Adrenal gland (tissue), 5 donors: ENCODE data around the gene VWC2L.

ENCODE experiments used
- POLR2A ChIP-seq, 2 donors: fragments of 450-650 bp; IDR thresholded peaks; one replicate each; pipeline ENCODE4 v1.6.1; 2017; ENCODE audit warnings: antibody characterized with exemption in 2 of 2, mild to moderate bottlenecking in 2 of 2, moderate library complexity in 1 of 2
- TF ChIP-seq, protein P1 (sequence below), 6 experiments: fragments of 450-650 bp in 4 of 6; fragments of 200-600 bp in 2 of 6; sonication (generic) in 1 of 6; IDR thresholded peaks; 1 replicate in 5 of 6; 2 replicates in 1 of 6; pipeline versions ENCODE4 v1.5.1 to v1.8.0; 2016 to 2021; ENCODE audit warnings: antibody characterized with exemption in 6 of 6, mild to moderate bottlenecking in 2 of 6, moderate library complexity in 1 of 6
- donor health status: DM: no; HTN: no; CAD: no.

- TF ChIP-seq, protein P1, sequence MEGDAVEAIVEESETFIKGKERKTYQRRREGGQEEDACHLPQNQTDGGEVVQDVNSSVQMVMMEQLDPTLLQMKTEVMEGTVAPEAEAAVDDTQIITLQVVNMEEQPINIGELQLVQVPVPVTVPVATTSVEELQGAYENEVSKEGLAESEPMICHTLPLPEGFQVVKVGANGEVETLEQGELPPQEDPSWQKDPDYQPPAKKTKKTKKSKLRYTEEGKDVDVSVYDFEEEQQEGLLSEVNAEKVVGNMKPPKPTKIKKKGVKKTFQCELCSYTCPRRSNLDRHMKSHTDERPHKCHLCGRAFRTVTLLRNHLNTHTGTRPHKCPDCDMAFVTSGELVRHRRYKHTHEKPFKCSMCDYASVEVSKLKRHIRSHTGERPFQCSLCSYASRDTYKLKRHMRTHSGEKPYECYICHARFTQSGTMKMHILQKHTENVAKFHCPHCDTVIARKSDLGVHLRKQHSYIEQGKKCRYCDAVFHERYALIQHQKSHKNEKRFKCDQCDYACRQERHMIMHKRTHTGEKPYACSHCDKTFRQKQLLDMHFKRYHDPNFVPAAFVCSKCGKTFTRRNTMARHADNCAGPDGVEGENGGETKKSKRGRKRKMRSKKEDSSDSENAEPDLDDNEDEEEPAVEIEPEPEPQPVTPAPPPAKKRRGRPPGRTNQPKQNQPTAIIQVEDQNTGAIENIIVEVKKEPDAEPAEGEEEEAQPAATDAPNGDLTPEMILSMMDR (IDR thresholded peaks at IDR 0.05): no peak
- TF ChIP-seq POLR2A (IDR thresholded peaks at IDR 0.05): no peak
Observed at GRCh38 chr2:214471382-214471781, 60.5 kb downstream of the VWC2L start.
